Caco-2 (cell line): Measurements from ENCODE around the gene DOCK3. TPM values are rescaled to one million over a fixed set of nuclear protein-coding genes. Genes with fewer than 3 reads are reported as not detected.
"Not testable (repeated sequence)": the region's sequence is repeated elsewhere in the genome, so short reads cannot be mapped to it uniquely, and the experiment has no call there.

Experiments used
- BruUV-seq: library from RNA; stranded (reverse); fragments of 400-500 nt; replicated peaks from 2 replicates; lab custom pipeline; 2021; lab: Mats Ljungman, UMichigan
- CTCF ChIA-PET: fragments of 300-600 bp; sonication (Branson Sonifier 250); formaldehyde crosslinking; loops from one replicate; lab custom pipeline; 2022; ENCODE audit warnings: antibody characterized with exemption; lab: Charles Lee
- POLR2A ChIA-PET: fragments of 300-600 bp; sonication (Branson Sonifier 250); formaldehyde crosslinking; loops from one replicate; lab custom pipeline; 2022; ENCODE audit warnings: antibody characterized with exemption; lab: Charles Lee
- DNase-seq, 2 experiments: peaks; one replicate each; pipeline versions ENCODE4 v3.0.0 to v3.0.0-alpha.2; 2020 to 2022
- H3K27me3 ChIP-seq: replicated peaks from 2 replicates; pipeline ENCODE4 v1.6.0; 2011; ENCODE audit warnings: low read length; ENCODE audit not compliant: control insufficient read depth, insufficient read depth
- H3K36me3 ChIP-seq: 2 replicates; pipeline ENCODE4 v1.5.1; 2011; ENCODE audit warnings: low read length; ENCODE audit not compliant: control insufficient read depth, insufficient read depth
- H3K4me1 ChIP-seq: fragments of 250-450 bp; sonication (Bioruptor Pico); 2 replicates; pipeline ENCODE4 v1.5.1; 2020; ENCODE audit warnings: mild to moderate bottlenecking
- H3K4me3 ChIP-seq: 2 replicates; pipeline ENCODE4 v1.5.1; 2011; ENCODE audit warnings: low read depth, mild to moderate bottlenecking, control low read depth, low read length
- H3K9me3 ChIP-seq: fragments of 250-450 bp; sonication (Bioruptor Pico); 2 replicates; pipeline ENCODE4 v1.5.1; 2020; ENCODE audit warnings: mild to moderate bottlenecking, moderate library complexity
- H3K27ac Mint-ChIP-seq: one replicate; pipeline ENCODE4 v1.8.0; 2022; ENCODE audit warnings: mixed read lengths; ENCODE audit not compliant: unreplicated experiment
- H3K27me3 Mint-ChIP-seq: one replicate; pipeline ENCODE4 v1.8.0; 2022; ENCODE audit warnings: mixed read lengths; ENCODE audit not compliant: insufficient read depth, unreplicated experiment
- H3K36me3 Mint-ChIP-seq: one replicate; pipeline ENCODE4 v1.8.0; 2022; ENCODE audit warnings: mild to moderate bottlenecking, mixed read lengths; ENCODE audit not compliant: insufficient read depth, unreplicated experiment
- H3K4me1 Mint-ChIP-seq: one replicate; pipeline ENCODE4 v1.8.0; 2022; ENCODE audit warnings: low read depth, mixed read lengths; ENCODE audit not compliant: unreplicated experiment
- H3K4me3 Mint-ChIP-seq: one replicate; pipeline ENCODE4 v1.8.0; 2022; ENCODE audit warnings: mild to moderate bottlenecking, moderate library complexity, mixed read lengths; ENCODE audit not compliant: unreplicated experiment
- H3K9me3 Mint-ChIP-seq: one replicate; pipeline ENCODE4 v1.8.0; 2022; ENCODE audit warnings: mixed read lengths; ENCODE audit not compliant: unreplicated experiment
- CTCF ChIP-seq, 2 experiments: fragments of 200-600 bp in 1 of 2; IDR thresholded peaks; 1 replicate in 1 of 2; 2 replicates in 1 of 2; pipeline versions ENCODE4 v1.5.1 to v1.8.0; 2011 to 2022; ENCODE audit warnings: antibody characterized with exemption in 1 of 2, control low read depth in 1 of 2, inconsistent platforms in 1 of 2, low read depth in 1 of 2, low read length in 1 of 2, mild to moderate bottlenecking in 1 of 2, moderate library complexity in 1 of 2; ENCODE audit not compliant: insufficient read depth in 1 of 2, severe bottlenecking in 1 of 2, unreplicated experiment in 1 of 2
- intact Hi-C: fragments of 100-400 bp; cut with micrococcal nuclease; formaldehyde crosslinking; loops from one replicate; pipeline ENCODE4 v1.10.0; 2022; ENCODE audit not compliant: unreplicated experiment
- total RNA-seq: library from RNA; stranded (reverse); gene quantifications from 2 replicates; pipeline ENCODE4 v1.2.3, GENCODE V29; 2022

DOCK3 gene
- total RNA-seq, 1 experiment from 2014 or later: 0.05 TPM

- Histone ChIP-seq H3K27me3 (no peaks in the 10 kb centered on the region), H3K4me1 (no peaks in the 10 kb centered on the region; the same call in none of the 2 replicates), H3K9me3 (no peaks in the 10 kb centered on the region), H3K36me3 (no peaks in the 10 kb centered on the region), H3K4me3 (no peak overlapping the region)
- no peaks in the 10 kb centered on the region for H3K27me3 Mint-ChIP-seq
- intact Hi-C loops: no loop called here
- no peaks in the 10 kb centered on the region for H3K36me3 Mint-ChIP-seq
- peaks cover 9% of the 10 kb centered on the region for H3K9me3 Mint-ChIP-seq
- CTCF ChIA-PET: no interaction called here
- peaks cover 12% of the 10 kb centered on the region for H3K4me1 Mint-ChIP-seq
- TF ChIP-seq CTCF (IDR thresholded peaks at IDR 0.05; ENCODE audit: insufficient read depth in 1 of 2, low read depth in 1 of 2, low read length in 1 of 2, severe bottlenecking in 1 of 2, unreplicated experiment in 1 of 2): no peak
- POLR2A ChIA-PET: no interaction called here
- BruUV-seq: no TSS peak
- no peak overlapping the region for H3K27ac Mint-ChIP-seq
- DNase-seq: no peak
- H3K4me3 Mint-ChIP-seq: no peak overlapping the region
Observed at GRCh38 chr3:51198477-51198876, 523.8 kb downstream of the DOCK3 start.

GRCh38 chr3:51199296-51199695 is 524.6 kb downstream of the DOCK3 start:
- H3K27me3 ChIP-seq, CTCF ChIA-PET, H3K9me3 ChIP-seq, POLR2A ChIA-PET, H3K4me3 Mint-ChIP-seq, DNase-seq, H3K4me1 ChIP-seq, BruUV-seq, H3K36me3 Mint-ChIP-seq, H3K4me3 ChIP-seq, H3K27me3 Mint-ChIP-seq, H3K36me3 ChIP-seq, H3K4me1 Mint-ChIP-seq, intact Hi-C loops, H3K27ac Mint-ChIP-seq, H3K9me3 Mint-ChIP-seq: not testable (repeated sequence)

GRCh38 chr3:51216291-51216690 is 541.6 kb downstream of the DOCK3 start:
- Mint-ChIP-seq H3K4me3 (no peak overlapping the region), H3K9me3 (no peaks in the 10 kb centered on the region), H3K36me3 (no peaks in the 10 kb centered on the region), H3K4me1 (no peaks in the 10 kb centered on the region), H3K27me3 (peaks cover 10% of the 10 kb centered on the region), H3K27ac (no peak overlapping the region)
- no peak for TF ChIP-seq CTCF (IDR thresholded peaks at IDR 0.05; ENCODE audit: insufficient read depth in 1 of 2, low read depth in 1 of 2, low read length in 1 of 2, severe bottlenecking in 1 of 2, unreplicated experiment in 1 of 2)
- Histone ChIP-seq H3K4me1 (no peaks in the 10 kb centered on the region), H3K36me3 (no peaks in the 10 kb centered on the region), H3K9me3 (no peaks in the 10 kb centered on the region), H3K4me3 (no peak overlapping the region), H3K27me3 (no peaks in the 10 kb centered on the region)
- ChIA-PET POLR2A (no interaction called here), CTCF (no interaction called here)
- no TSS peak for BruUV-seq
- intact Hi-C loops: no loop called here
- no peak for DNase-seq

GRCh38 chr3:51221959-51222358 is 547.2 kb downstream of the DOCK3 start:
- BruUV-seq: no TSS peak
- H3K36me3 Mint-ChIP-seq: no peaks in the 10 kb centered on the region
- Histone ChIP-seq H3K4me3 (no peak overlapping the region), H3K4me1 (no peaks in the 10 kb centered on the region), H3K27me3 (no peaks in the 10 kb centered on the region), H3K9me3 (no peaks in the 10 kb centered on the region), H3K36me3 (no peaks in the 10 kb centered on the region)
- no peak for TF ChIP-seq CTCF (IDR thresholded peaks at IDR 0.05; ENCODE audit: insufficient read depth in 1 of 2, low read depth in 1 of 2, low read length in 1 of 2, severe bottlenecking in 1 of 2, unreplicated experiment in 1 of 2)
- H3K4me3 Mint-ChIP-seq: no peak overlapping the region
- no peak for DNase-seq
- POLR2A ChIA-PET: no interaction called here
- no peaks in the 10 kb centered on the region for H3K9me3 Mint-ChIP-seq
- H3K27ac Mint-ChIP-seq: no peak overlapping the region
- CTCF ChIA-PET: no interaction called here
- intact Hi-C loops: no loop called here
- no peaks in the 10 kb centered on the region for H3K4me1 Mint-ChIP-seq
- H3K27me3 Mint-ChIP-seq: peaks cover 10% of the 10 kb centered on the region
